HepG2 (cell line): ENCODE data around the gene OR2A5. TPM values are rescaled to one million over a fixed set of nuclear protein-coding genes. Genes with fewer than 3 reads are reported as not detected.
A peak's percentile ranks its signal among the peaks of the same experiment; 100 is the strongest.

ENCODE experiments used
- ATAC-seq: fragments of 200-7000 bp; cut with Tn5 transposase; 3 replicates; pipeline ENCODE4 v1.9.1; 2020; ENCODE audit warnings: mild to moderate bottlenecking, moderate library complexity
- BruUV-seq: library from RNA; stranded (reverse); fragments of 400-500 nt; replicated peaks from 2 replicates; lab custom pipeline; 2021; lab: Mats Ljungman, UMichigan
- CTCF ChIA-PET: fragments of 300-600 bp; formaldehyde crosslinking; extraction: SDS; loops from one replicate; lab custom pipeline; 2021; ENCODE audit warnings: low total read pairs, inconsistent platforms, low intra/inter-chr PET ratio; lab: Yijun Ruan, JAX
- POLR2A ChIA-PET: fragments of 350-600 bp; sonication (Branson Sonifier 250); formaldehyde crosslinking; loops from one replicate; lab custom pipeline; 2020; ENCODE audit warnings: antibody characterized with exemption, inconsistent platforms; lab: Yijun Ruan, JAX
- DNase-seq: peaks from one replicate; pipeline ENCODE4 v3.0.0-alpha.2; 2015; ENCODE audit warnings: low spot score
- FAIRE-seq: peaks from 3 replicates; lab custom pipeline; 2011; peaks lifted over from hg19 to GRCh38; lab: Jason Lieb, UNC
- H2AFZ ChIP-seq: one replicate; pipeline ENCODE4 v1.6.1; 2011; ENCODE audit warnings: low read length, inconsistent platforms
- H3K27ac ChIP-seq: fragments of 300-600 bp; 3 replicates; pipeline ENCODE4 v1.8.0; 2011; ENCODE audit warnings: mixed run types, mild to moderate bottlenecking, mixed read lengths, low read length, inconsistent platforms; ENCODE audit not compliant: insufficient read depth; ENCODE audit errors: extremely low read length
- H3K27me3 ChIP-seq, 2 experiments: fragments of 200-600 bp in 1 of 2; 2 replicates in 1 of 2; 3 replicates in 1 of 2; pipeline versions ENCODE4 v1.6.0 to v1.8.0; 2011; ENCODE audit warnings: low read length in 2 of 2, mild to moderate bottlenecking in 2 of 2, moderate library complexity in 2 of 2, inconsistent platforms in 1 of 2; ENCODE audit not compliant: insufficient read depth in 2 of 2, control insufficient read depth in 1 of 2
- H3K36me3 ChIP-seq, 2 experiments: fragments of 200-600 bp in 1 of 2; replicated peaks in 1 of 2; 2 replicates in 1 of 2; 3 replicates in 1 of 2; pipeline versions ENCODE4 v1.5.1 to v1.8.0; 2011; ENCODE audit warnings: low read length in 2 of 2, inconsistent platforms in 1 of 2; ENCODE audit not compliant: insufficient read depth in 2 of 2, control insufficient read depth in 1 of 2
- H3K4me1 ChIP-seq: 2 replicates; pipeline ENCODE4 v1.5.1; 2012; ENCODE audit warnings: low read length, inconsistent platforms; ENCODE audit not compliant: insufficient read depth
- H3K4me2 ChIP-seq: 2 replicates; pipeline ENCODE4 v1.6.0; 2011; ENCODE audit warnings: low read depth, low read length, inconsistent platforms
- H3K4me3 ChIP-seq, 3 experiments: fragments of 200-600 bp in 1 of 3; sonication (generic), shearing (Covaris generic) in 1 of 3; replicated peaks in 1 of 3; 2 replicates each; pipeline ENCODE4 v1.5.1; 2011 to 2016; ENCODE audit warnings: low read length in 3 of 3, inconsistent platforms in 2 of 3, low read depth in 2 of 3, mild to moderate bottlenecking in 2 of 3, control low read depth in 1 of 3, mixed read lengths in 1 of 3; ENCODE audit not compliant: insufficient read depth in 1 of 3
- H3K79me2 ChIP-seq: one replicate; pipeline ENCODE4 v1.6.1; 2011; ENCODE audit warnings: low read length, inconsistent platforms; ENCODE audit not compliant: insufficient read depth
- H3K9ac ChIP-seq: 2 replicates; pipeline ENCODE4 v1.6.0; 2011; ENCODE audit warnings: mild to moderate bottlenecking, low read depth, low read length, inconsistent platforms; ENCODE audit not compliant: insufficient read depth
- H3K9me3 ChIP-seq: 2 replicates; pipeline ENCODE4 v1.5.1; 2012; ENCODE audit warnings: mild to moderate bottlenecking, low read length
- H4K20me1 ChIP-seq: 2 replicates; pipeline ENCODE4 v1.6.0; 2011; ENCODE audit warnings: inconsistent platforms, mild to moderate bottlenecking, low read length, moderate library complexity; ENCODE audit not compliant: insufficient read depth
- HIC2 ChIP-seq: sonication (generic); formaldehyde crosslinking; IDR thresholded peaks from 2 replicates; pipeline ENCODE4 v1.9.0; 2022; ENCODE audit warnings: low read depth, missing genetic modification reagents
- LRRFIP1 ChIP-seq: sonication (generic); formaldehyde crosslinking; conservative IDR thresholded peaks from 2 replicates; pipeline ENCODE4 v1.4.0; 2020; ENCODE audit warnings: missing genetic modification reagents
- MED8 ChIP-seq: sonication (generic); formaldehyde crosslinking; IDR thresholded peaks from 2 replicates; pipeline ENCODE4 v1.8.1; 2023; ENCODE audit warnings: mild to moderate bottlenecking, missing genetic modification reagents; ENCODE audit not compliant: insufficient replicate concordance
- NFIC ChIP-seq: IDR thresholded peaks from 2 replicates; pipeline ENCODE4 v1.6.1; 2012; ENCODE audit warnings: mild to moderate bottlenecking, low read length, inconsistent platforms
- ZNF30 ChIP-seq: sonication (generic); formaldehyde crosslinking; IDR thresholded peaks from 2 replicates; pipeline ENCODE4 v1.5.0; 2020; ENCODE audit warnings: mild to moderate bottlenecking, missing genetic modification reagents
- ZNF7 ChIP-seq: IDR thresholded peaks from 2 replicates; pipeline ENCODE4 v1.6.1; 2016; ENCODE audit warnings: missing biosample characterization, missing genetic modification reagents
- ZNF879 ChIP-seq: sonication (generic); formaldehyde crosslinking; IDR thresholded peaks from 2 replicates; pipeline ENCODE4 v1.8.1; 2023; ENCODE audit warnings: missing genetic modification reagents
- WGBS: methylation state at CpG from one replicate; pipeline ENCODE4 v1.1.6; 2017; ENCODE audit warnings: low lambda C conversion rate; 5-methylcytosine and 5-hydroxymethylcytosine counted together
- in situ Hi-C: cut with HindIII; loops from 2 replicates; pipeline ENCODE4 v1.10.0; 2017; ENCODE audit warnings: low pct_unique_long_range_greater_than_20kb; ENCODE audit not compliant: extremely low pct_ligation_motif_present
- intact Hi-C: fragments of 100-400 bp; cut with micrococcal nuclease; formaldehyde crosslinking; loops from one replicate; pipeline ENCODE4 v1.10.0; 2022; ENCODE audit not compliant: unreplicated experiment
- polyA plus RNA-seq, 8 experiments: library from polyadenylated mRNA; depleted of rRNA in 3 of 8; stranded (reverse) in 7 of 8; unstranded in 1 of 8; fragments of >200 nt; fragmentation: Illumina TruSeq in 4 of 8; extraction: Trizol in 4 of 8; gene quantifications; 2 replicates each; pipeline versions ENCODE4 v1.2.1 to v1.2.3, GENCODE V29; 2011 to 2016; ENCODE audit warnings: low read depth in 4 of 8, missing spikeins in 1 of 8, mixed read lengths in 1 of 8; ENCODE audit not compliant: insufficient read depth in 1 of 8
- total RNA-seq, 5 experiments: library from RNA; depleted of rRNA; stranded (reverse); fragments of >200 nt; fragmentation: Illumina TruSeq; extraction: Trizol; gene quantifications; 2 replicates each; pipeline ENCODE4 v1.2.3, GENCODE V29; 2016; ENCODE audit warnings: low read depth in 1 of 5

The OR2A5 gene
- total and polyA plus RNA-seq, 2 of the 13 experiments (the other 11 are each of a cell fraction or from before 2014, with no cell fraction given) = not detected

GRCh38 chr7:144032985-144033709 is 15.6 kb upstream of the OR2A5 start:
- H3K79me2 ChIP-seq = no peaks in the 10 kb centered on the region
- in situ Hi-C loops (no loop called here), intact Hi-C loops (loop anchor here (5.0 kb wide), 1 partner anchor 846 kb away; no protein-coding TSS in a partner anchor)
- no peak overlapping the region for H3K27ac ChIP-seq
- ATAC-seq = no peak
- H3K36me3 ChIP-seq = no peaks in the 10 kb centered on the region
- no peak for DNase-seq
- H3K4me3 ChIP-seq = no peak overlapping the region
- TF ChIP-seq ZNF30 (CRISPR knock-in tag) (no peak), NFIC (peak; percentile 11; the same call in 1 of the 2 replicates)
- TF ChIP-seq, all 625 proteins: peak for 1
- no peak for FAIRE-seq
- peaks cover 10% of the 10 kb centered on the region; the same call in 1 of the 2 replicates for H3K4me1 ChIP-seq
- no peak overlapping the region for H3K9ac ChIP-seq
- no peaks in the 10 kb centered on the region for H3K9me3 ChIP-seq
- H4K20me1 ChIP-seq = no peaks in the 10 kb centered on the region
- no peaks in the 10 kb centered on the region for H3K27me3 ChIP-seq
- WGBS = 0% methylated on average over 1 of the region's 1 CpG
- H3K4me2 ChIP-seq = no peak overlapping the region
- no peak overlapping the region for H2AFZ ChIP-seq
- BruUV-seq = no TSS peak
- ChIA-PET CTCF (no interaction called here), POLR2A (interaction anchor here (1.2 kb wide), 1 partner anchor 131 kb away, joined by 5 read pairs; the partner anchor contains the start of gene TCAF1)

- H2AFZ ChIP-seq = no peak overlapping the region
- no peak for TF ChIP-seq LRRFIP1 (CRISPR knock-in tag)
- no peak for TF ChIP-seq MED8 (CRISPR knock-in tag)
- TF ChIP-seq ZNF7 (CRISPR knock-in tag) = no peak
- TF ChIP-seq ZNF879 (CRISPR knock-in tag) = no peak
- no peak for TF ChIP-seq HIC2
- no peak overlapping the region for H3K9ac ChIP-seq
- in situ Hi-C loops = no loop called here
- intact Hi-C loops = no loop called here
- no peak overlapping the region for H3K27ac ChIP-seq
- H3K36me3 ChIP-seq = no peaks in the 10 kb centered on the region
- no peak for ATAC-seq
- CTCF ChIA-PET = no interaction called here
- H3K27me3 ChIP-seq = no peaks in the 10 kb centered on the region
- no peak overlapping the region for H3K4me3 ChIP-seq
- H3K4me1 ChIP-seq = peaks cover 10% of the 10 kb centered on the region; the same call in 1 of the 2 replicates
- POLR2A ChIA-PET = no interaction called here
- H3K4me2 ChIP-seq = no peak overlapping the region
- no peaks in the 10 kb centered on the region for H3K9me3 ChIP-seq
- no peak for FAIRE-seq
- no peaks in the 10 kb centered on the region for H4K20me1 ChIP-seq
- no TSS peak for BruUV-seq
- no peaks in the 10 kb centered on the region for H3K79me2 ChIP-seq
- no peak for DNase-seq
These were observed 13.4 kb upstream of the OR2A5 start for GRCh38 chr7:144035385-144035784.
